Measurements from ENCODE around the gene ZNF808.
A peak's percentile ranks its signal among the peaks of the same experiment; 100 is the strongest.
"Not testable (repeated sequence)": the region's sequence is repeated elsewhere in the genome, so short reads cannot be mapped to it uniquely, and the experiment has no call there.

The ZNF808 gene

DNA sequence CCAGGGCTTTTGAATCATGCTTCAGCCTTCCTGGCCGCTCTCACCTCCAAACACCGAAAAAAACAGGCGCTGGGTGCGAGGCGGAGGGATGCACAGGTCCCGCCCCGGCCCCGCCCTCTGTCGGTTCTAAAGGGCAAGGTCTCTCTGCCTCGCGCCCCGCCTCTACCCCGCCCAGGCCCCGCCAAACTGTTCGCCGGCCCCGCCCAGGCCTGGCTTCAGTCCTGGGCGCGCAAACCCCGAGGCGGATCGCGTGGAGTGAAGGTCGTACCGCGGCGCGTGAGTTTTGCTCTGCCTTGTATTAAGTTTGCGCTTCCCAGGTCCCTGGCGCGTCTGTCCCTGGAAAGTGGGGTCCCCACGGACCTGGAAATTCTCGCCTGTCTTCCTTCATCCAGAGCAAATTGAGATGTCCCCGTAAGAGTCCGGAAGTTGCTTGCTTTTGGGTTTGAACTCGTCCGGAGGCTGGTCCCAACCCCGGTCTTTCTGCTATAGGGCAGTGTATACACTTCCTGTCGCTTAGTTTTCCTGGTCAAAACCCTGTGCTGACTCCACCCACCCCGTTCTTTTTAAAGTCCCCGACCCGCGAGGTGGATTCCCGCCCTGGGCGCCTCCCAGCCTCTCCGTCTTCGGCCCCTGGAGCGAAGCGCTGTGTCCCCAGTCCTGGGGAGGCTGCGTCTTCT is 8.4 kb downstream of the ZNF808 start:
- DNase-seq (ENCODE audit: low read depth in 2 of 2): peak; percentile 85 to 91

DNA sequence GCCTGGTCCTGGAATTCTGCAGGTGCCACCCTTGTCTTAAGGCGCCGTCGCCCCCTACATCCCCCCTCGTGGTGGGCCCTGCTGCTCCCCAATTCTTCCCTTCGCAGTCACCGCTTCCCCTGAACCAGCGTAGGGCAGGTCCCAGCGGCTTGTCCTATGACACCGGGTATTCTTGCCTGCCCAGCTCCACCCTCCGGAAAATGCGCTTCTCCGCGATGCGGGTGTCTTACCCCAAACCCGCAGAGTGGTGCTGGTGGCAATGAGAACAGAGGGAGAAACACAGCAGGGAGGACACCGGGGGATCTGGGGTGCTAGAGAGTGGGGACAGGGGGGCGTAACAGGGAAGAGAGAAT is 9.0 kb downstream of the ZNF808 start:
- DNase-seq (ENCODE audit: low read depth in 2 of 2): peak; percentile 5 to 35

DNA sequence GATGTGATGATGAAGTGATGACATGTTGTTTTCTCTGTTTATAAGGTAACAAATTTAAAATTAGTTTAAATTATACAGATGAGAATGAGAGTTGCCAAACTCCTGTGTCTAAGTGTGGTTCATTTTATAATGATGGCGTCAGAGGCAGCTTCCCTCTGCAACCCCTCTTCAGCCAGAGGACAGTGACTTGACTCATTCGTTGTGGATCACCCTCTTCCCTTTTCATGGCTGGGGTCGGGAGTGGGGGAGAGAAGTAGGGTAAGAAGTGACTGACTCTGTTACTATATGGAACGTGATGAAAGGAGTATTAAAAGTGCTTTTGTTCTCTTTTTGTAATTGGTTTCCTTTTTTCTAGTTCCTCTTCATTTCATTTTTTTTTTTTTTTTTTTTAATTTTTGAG is 11.3 kb downstream of the ZNF808 start:
- DNase-seq (ENCODE audit: low read depth in 2 of 2): not testable (repeated sequence)

- DNase-seq (ENCODE audit: low read depth in 2 of 2): not testable (repeated sequence)
Measured at GRCh38 chr19:52541176-52541575, 13.7 kb downstream of the ZNF808 start.

DNA sequence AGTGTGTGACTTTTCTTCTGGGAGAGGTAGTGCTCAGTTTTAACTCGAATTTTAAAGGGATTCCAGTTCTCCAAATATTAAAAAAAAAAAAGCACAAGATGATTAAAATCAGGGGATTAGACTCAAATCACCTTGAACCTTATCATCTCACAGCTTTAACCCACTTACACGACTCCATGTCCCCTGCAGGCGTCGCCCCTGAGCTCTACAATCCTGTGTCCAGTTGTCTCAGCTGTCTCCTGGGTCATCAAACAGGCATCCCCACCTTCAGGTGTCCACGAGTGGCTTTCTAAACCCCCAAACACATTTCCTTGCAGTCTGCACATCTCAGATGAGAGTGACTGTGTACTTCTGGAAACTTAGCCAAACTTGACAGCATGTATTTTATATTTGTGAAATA is 14.1 kb downstream of the ZNF808 start:
- DNase-seq (ENCODE audit: low read depth in 2 of 2): no peak

GRCh38 chr19:52542541-52542940 is 15.1 kb downstream of the ZNF808 start:
- DNase-seq (ENCODE audit: low read depth in 2 of 2): not testable (repeated sequence)

DNA sequence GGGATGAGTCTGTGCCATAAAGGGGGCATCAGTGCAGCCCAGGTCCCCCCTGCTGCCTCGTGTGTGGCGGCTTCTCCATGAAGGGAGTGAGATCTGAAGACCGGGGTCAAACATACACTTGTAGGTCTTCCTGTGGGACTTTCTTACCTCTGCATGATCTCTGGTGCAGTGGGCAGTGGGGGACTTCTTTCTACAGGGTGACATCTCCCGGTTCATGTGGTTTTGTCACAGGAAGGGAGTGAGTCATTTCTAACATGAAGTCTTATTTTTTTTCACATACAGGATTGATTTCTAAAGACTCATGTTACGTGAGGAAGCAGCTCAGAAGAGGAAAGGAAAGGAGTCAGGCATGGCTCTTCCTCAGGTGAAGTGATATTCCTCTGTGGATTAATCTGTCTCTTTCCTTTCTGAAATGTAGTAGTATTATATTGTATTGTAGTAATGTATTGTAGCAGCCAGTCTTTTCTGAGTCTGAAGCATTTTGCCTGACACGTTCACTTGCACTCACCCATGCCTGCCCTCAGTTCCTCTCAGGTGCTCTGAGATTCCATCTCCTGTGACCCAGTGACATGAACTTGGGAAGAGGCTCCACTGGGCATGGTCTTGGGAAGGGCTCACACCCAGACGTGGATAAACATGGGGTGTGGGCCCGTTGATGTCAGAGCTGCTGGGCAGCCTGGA is 15.7 kb downstream of the ZNF808 start:
- DNase-seq (ENCODE audit: low read depth in 2 of 2): peak; percentile 17 to 24

GRCh38 chr19:52554216-52554971 is 26.9 kb downstream of the ZNF808 start:
- DNase-seq (ENCODE audit: low read depth in 2 of 2): no peak

- no peak for DNase-seq (ENCODE audit: low read depth in 2 of 2)
Measured at GRCh38 chr19:52557231-52557995, 29.9 kb downstream of the ZNF808 start.

DNA sequence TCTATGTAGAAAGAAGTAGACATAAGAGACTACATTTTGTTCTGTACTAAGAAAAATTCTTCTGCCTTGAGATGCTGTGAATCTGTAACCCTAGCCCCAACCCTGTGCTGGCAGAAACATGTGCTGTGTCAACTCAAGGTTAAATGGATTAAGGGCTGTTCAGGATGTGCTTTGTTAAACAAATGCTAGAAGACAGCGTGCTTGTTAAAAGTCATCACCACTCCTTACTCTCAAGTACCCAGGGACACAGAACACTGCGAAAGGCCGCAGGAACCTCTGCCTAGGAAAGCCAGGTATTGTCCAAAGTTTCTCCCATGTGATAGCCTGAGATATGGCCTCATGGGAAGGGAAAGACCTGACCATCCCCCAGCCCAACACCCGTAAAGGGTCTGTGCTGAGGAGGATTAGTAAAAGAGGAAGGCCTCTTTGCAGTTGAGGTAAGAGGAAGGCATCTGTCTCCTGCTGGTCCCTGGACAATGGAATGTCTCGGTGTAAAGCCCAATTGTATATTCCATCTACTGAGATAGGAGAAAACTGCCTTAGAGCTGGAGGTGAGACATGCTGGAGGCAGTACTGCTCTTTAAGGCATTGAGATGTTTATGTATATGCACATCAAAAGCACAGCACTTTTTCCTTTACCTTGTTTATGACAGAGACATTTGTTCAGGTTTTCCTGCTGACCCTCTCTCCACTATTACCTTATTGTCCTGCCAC is 31.4 kb downstream of the ZNF808 start:
- not testable (repeated sequence) for DNase-seq (ENCODE audit: low read depth in 2 of 2)

- DNase-seq (ENCODE audit: low read depth in 2 of 2): not testable (repeated sequence)
Measured at GRCh38 chr19:52561611-52562010, 34.1 kb downstream of the ZNF808 start.

GRCh38 chr19:52566121-52566520 is 38.7 kb downstream of the ZNF808 start:
- no peak for DNase-seq (ENCODE audit: low read depth in 2 of 2)

- no peak for DNase-seq (ENCODE audit: low read depth in 2 of 2)
Measured at GRCh38 chr19:52566588-52566987, 39.1 kb downstream of the ZNF808 start.

DNA sequence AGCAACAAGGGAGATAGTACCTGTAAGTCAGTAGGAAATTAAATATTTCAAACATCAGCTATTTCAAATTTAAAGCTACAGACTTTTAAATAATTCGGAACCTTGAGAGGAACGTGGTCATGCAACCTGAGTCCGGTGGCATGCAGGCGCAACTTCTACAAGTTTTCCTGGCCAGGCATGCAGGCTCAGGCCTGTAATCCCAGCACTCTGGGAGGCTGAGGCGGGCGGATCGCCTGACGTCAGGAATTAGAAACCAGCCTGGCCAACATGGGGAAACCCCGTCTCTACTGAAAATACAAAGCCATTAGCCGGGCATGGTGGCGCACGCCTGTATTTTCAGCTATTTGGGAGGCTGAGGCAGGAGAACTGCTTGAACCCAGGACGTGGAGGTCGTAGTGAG is 40.5 kb downstream of the ZNF808 start:
- DNase-seq (ENCODE audit: low read depth in 2 of 2): no peak

- not testable (repeated sequence) for DNase-seq (ENCODE audit: low read depth in 2 of 2)
Measured at GRCh38 chr19:52569638-52569999, 42.2 kb downstream of the ZNF808 start.

- peak; percentile 90 to 91 for DNase-seq (ENCODE audit: low read depth in 2 of 2)
Measured at GRCh38 chr19:52570000-52570861, 42.8 kb downstream of the ZNF808 start, which contains the start of gene ZNF701. Gene ZNF701 (plus strand): TSS chr19:52570287. CDS start chr19:52574148, 3,861 bp downstream.

DNA sequence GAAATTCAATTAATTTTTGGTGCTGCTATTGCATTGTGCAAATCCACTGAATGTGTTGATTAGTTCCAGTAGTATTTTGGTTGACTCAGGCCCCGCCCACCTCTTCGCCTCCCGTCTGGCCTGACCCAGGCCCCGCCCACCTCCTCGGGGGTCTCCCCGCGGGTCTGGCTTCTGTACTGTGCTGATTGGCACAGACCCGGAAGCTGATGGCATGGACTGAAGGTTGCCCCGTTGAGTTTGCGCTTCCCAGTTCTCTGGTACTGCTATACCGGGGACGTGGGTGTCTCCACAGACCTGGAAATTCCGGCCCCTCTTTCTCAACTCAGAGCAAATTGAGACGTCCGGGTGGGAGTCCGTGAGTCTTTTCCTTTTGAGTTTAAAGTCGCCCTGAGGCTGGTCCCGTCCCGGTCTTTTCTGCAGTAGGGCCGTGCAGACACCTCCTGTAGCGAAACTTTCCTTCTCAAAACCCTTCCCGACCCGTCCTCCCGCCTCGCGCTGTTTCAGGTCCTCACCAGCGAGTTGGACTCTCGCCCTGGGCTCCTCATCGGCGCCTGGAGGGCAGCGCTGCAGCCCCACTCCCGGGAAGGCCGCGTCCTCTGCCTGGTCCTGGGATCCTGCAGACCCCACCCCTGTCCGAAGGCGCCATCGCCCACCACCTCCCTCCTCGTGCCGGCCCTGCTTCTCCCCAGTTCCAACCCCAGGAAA is 57.4 kb downstream of the ZNF808 start:
- DNase-seq (ENCODE audit: low read depth in 2 of 2): no peak

DNA sequence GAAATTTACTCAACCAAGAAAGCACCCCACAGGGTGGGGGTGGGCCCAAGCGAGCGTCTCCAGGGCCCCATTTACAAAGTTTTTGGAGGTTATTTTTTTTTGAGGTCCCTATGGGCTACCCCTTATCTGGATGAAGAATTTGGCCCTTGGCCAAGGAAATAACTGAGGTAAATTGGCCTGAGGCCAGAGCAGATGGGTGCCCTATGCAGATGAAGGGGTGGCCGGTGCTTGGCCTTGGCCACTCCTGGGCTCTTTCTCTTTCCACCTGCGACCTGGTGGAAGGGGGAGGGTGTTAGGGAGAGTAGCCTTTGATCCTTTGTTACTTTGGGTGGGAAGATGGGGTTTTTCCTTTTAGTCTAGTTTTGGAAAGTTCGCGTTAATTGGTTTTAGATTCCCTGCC is 58.1 kb downstream of the ZNF808 start:
- no peak for DNase-seq (ENCODE audit: low read depth in 2 of 2)

DNA sequence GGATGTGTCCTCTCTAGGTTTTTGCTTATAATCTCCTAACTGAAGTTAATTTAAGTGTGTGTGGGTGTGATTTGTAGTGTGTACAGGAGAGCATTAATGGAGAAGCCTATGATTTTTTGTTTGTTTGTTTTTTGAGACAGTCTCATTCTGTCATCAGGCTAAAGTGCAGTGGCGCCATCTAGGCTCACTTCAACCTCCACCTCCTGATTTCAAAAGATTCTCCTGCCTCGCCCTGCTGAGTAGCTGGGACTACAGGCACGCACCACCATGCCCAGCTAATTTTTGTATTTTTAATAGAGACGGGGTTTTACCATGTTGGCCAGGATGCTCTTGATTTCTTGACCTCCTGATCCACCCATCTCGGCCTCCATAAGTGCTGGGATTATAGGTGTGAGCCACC is 63.3 kb downstream of the ZNF808 start:
- no peak for DNase-seq (ENCODE audit: low read depth in 2 of 2)

- DNase-seq (ENCODE audit: low read depth in 2 of 2): no peak
Measured at GRCh38 chr19:52592301-52592700, 64.8 kb downstream of the ZNF808 start.
